Stimulated activated CD4-positive, alpha-beta T cell treated with anti-CD3 and anti-CD28 coated beads, Interleukin-1b, Interleukin-23, amount 100 ng/mL, for 24 hours (primary cell): ENCODE results near the gene TCF12.
"Not testable (repeated sequence)": the region's sequence is repeated elsewhere in the genome, so short reads cannot be mapped to it uniquely, and the experiment has no call there.

Experiments
- DNase-seq, 4 experiments: peaks; one replicate each; pipeline ENCODE4 v3.0.0-alpha.2; 2020; ENCODE audit warnings: low read depth in 4 of 4, low spot score in 1 of 4

TCF12 gene

DNA sequence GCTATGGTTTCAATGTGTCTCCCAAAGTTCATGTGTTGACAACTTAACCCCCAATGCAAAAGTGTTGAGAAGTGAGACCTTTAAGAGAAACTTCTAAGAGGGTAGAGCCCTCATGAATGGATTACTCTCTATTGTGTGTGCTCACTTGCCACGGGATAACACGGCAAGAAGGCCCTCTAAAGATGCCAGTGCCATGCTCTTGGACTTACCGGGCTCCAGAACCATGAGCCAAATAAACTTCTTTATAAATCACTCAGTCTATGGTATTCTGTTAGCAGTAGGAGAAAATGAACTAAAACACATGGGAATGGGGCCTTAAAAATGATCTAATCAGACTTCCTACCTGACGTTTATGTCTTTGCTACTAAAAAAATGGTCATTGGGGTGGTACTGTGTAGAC lies 2.6 kb upstream of the TCF12 start:
- DNase-seq, result no peak

GRCh38 chr15:56916825-56917477 lies 1.5 kb upstream of the TCF12 start:
- DNase-seq, result no peak

GRCh38 chr15:56917652-56918045 lies 795 bp upstream of the TCF12 start:
- peak in 3 of 4 experiments; percentile 0 to 2 (median 1) for DNase-seq

- DNase-seq, result peak; percentile 21 to 45 (median 24)
Observed at GRCh38 chr15:56919031-56919608, 676 bp downstream of the TCF12 start.

GRCh38 chr15:56919609-56920366 lies 1.3 kb downstream of the TCF12 start:
- DNase-seq, result peak in 2 of 4 experiments; percentile 1 to 4

- no peak for DNase-seq
Observed at GRCh38 chr15:56920367-56920627, 1.9 kb downstream of the TCF12 start.

GRCh38 chr15:56923174-56923591 lies 4.7 kb downstream of the TCF12 start:
- DNase-seq, result no peak

GRCh38 chr15:56927816-56928215 lies 9.4 kb downstream of the TCF12 start:
- DNase-seq, result no peak

DNA sequence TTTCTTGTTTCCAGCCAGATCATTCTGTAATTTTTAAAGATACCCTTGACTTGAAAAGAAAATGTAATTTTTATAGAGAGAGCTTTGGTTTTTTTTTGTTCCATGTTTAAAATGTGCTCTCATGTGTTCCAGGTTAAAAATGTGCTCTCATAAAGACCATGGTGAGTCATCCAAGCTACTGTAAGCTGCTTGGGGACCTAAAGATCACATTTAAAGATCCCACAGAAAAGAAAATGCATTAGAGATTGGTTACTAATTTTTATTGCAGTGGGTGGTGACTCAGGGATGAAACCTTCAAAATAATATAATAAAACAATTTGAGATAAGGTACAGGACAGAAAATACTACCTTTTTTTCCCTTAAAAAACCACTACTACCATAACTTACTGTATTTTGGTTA lies 11.0 kb downstream of the TCF12 start:
- no peak for DNase-seq

- no peak for DNase-seq
Observed at GRCh38 chr15:56929933-56930332, 11.5 kb downstream of the TCF12 start.

- no peak for DNase-seq
Observed at GRCh38 chr15:56930669-56931313, 12.3 kb downstream of the TCF12 start.

DNA sequence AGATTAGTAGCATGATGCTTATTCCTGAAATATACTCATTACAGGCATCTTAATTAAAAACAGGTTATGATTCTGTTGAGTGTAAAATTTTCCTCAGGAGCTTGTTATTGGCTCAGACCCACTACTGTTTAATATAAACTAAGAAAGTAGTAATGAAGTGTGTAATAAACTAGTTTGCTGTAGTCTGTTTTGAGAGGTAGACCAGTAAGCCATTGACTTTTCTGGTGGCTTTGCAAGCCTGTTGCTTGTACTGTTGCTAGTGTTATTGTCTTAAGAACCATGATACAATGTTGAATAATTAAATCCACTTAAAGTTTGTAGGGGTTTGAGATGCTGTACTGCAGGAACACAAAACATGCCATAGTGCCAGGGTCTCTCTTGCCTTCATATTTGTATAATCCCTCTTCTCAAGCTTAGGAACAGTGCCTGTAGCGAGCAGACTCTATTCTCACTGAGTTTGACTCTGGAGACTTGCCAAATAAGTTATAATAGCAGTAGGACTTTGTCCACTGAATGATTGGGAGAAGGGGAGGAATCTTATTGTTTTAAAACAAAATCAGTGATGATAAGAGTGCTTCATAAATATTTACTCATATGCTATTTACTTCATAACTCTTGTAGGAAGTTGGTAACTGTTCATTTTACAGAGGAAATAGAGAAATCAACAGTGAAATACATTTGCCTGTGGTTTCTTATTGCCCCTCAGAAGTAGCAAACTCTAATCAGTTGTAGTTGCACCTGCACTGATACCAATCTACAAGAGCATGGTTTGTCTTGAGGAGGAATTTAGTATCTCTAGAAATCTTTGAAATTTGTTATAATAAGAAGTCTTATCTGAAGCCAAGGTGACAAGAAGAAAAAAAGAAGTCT lies 13.4 kb downstream of the TCF12 start:
- no peak for DNase-seq

- DNase-seq, result not testable (repeated sequence)
Observed at GRCh38 chr15:56932509-56932868, 14.0 kb downstream of the TCF12 start.

- no peak for DNase-seq
Observed at GRCh38 chr15:56933410-56933809, 15.0 kb downstream of the TCF12 start.

DNA sequence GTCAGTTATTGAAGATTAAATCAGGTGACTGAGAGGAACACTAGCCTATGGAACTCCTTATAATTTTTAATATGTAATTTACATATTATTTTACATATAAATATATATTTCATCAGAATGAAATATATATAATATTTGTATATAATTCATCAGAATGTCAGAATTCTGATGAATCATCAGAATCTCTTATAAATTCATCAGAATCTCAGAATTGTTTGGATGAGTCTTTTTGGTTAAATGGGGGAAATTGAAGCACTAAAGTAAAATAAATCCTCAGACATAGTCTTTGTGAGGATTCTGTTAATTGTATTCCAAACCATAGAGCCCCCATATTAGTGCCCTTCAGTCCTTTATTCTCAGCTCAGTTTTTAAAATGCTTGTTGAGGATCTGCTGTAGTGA lies 15.4 kb downstream of the TCF12 start:
- DNase-seq, result no peak

DNA sequence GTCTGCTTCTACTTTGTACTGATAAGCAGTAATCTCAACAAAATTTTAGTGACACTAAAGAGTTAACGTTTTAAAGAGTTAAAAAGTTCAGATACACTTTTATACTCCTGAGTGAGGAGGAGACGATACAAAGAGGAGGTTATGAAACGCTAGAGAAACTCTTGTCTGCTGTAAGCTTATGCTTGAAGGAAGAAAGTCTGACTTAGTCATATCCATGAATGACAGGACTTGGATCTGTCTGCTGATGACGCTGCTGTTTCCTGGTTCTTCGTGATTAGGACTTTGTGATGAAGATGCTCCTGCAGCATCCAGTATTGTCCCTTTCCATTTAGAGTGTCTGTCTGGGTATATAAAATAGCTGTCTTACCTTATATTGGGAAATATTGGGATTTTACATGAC lies 15.8 kb downstream of the TCF12 start:
- no peak for DNase-seq

GRCh38 chr15:56936929-56937328 lies 18.5 kb downstream of the TCF12 start:
- no peak for DNase-seq

- DNase-seq, result no peak
Observed at GRCh38 chr15:56939257-56939656, 20.8 kb downstream of the TCF12 start.

GRCh38 chr15:56940388-56940787 lies 21.9 kb downstream of the TCF12 start:
- DNase-seq, result no peak

GRCh38 chr15:56942118-56942517 lies 23.7 kb downstream of the TCF12 start:
- DNase-seq, result no peak

DNA sequence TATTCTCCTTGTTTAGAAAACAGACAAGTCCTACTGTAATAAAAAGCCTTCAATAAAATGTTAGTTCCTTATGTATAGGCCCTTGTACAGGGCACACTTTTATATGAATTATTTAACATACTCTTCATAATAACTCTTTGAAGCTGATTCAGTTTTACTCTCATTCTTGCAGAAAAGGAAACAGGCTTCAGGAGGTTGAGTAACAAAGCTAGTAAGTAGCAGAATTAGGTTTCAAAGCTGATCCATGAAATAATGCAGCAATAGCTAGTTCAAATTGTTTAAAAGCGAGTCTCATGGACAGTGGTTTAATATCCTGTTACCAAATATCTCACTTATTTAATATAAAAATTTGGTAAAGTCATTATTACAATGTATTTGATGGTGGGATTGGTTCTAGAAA lies 25.0 kb downstream of the TCF12 start:
- DNase-seq, result no peak
